ENCODE data around the gene EPAS1.

The EPAS1 gene

GRCh38 chr2:46296840-46297545 is at the start of gene EPAS1:
TSS of gene EPAS1 (plus strand) at chr2:46297407. CDS start at chr2:46297912, 505 bp downstream.
- DNase-seq (ENCODE audit: extremely low read depth, low read depth) = peak; percentile 72
- TF ChIP-seq CTCF (IDR thresholded peaks at IDR 0.05; ENCODE audit: low read depth, low read length) = no peak

GRCh38 chr2:46248171-46248570 is 49.0 kb upstream of the EPAS1 start:
- no peak for DNase-seq (ENCODE audit: extremely low read depth, low read depth)

GRCh38 chr2:46249654-46250053 is 47.6 kb upstream of the EPAS1 start:
- TF ChIP-seq CTCF (IDR thresholded peaks at IDR 0.05; ENCODE audit: low read depth, low read length) = no peak
- no peak for DNase-seq (ENCODE audit: extremely low read depth, low read depth)

More at GRCh38 chr2:46248171-46248570, 49.0 kb upstream of the EPAS1 start:
- TF ChIP-seq CTCF (IDR thresholded peaks at IDR 0.05; ENCODE audit: low read depth, low read length) = no peak

GRCh38 chr2:46252891-46253659 is 44.1 kb upstream of the EPAS1 start:
- DNase-seq (ENCODE audit: extremely low read depth, low read depth) = no peak
- TF ChIP-seq CTCF (IDR thresholded peaks at IDR 0.05; ENCODE audit: low read depth, low read length) = no peak

GRCh38 chr2:46254474-46254873 is 42.7 kb upstream of the EPAS1 start:
- TF ChIP-seq CTCF (IDR thresholded peaks at IDR 0.05; ENCODE audit: low read depth, low read length) = no peak
- DNase-seq (ENCODE audit: extremely low read depth, low read depth) = no peak

- TF ChIP-seq CTCF (IDR thresholded peaks at IDR 0.05; ENCODE audit: low read depth, low read length) = no peak
- DNase-seq (ENCODE audit: extremely low read depth, low read depth) = no peak
Measured at GRCh38 chr2:46256563-46257142, 40.6 kb upstream of the EPAS1 start.

GRCh38 chr2:46257476-46257875 is 39.7 kb upstream of the EPAS1 start:
- TF ChIP-seq CTCF (IDR thresholded peaks at IDR 0.05; ENCODE audit: low read depth, low read length) = no peak

More at GRCh38 chr2:46257476-46257875, 39.7 kb upstream of the EPAS1 start:
- no peak for DNase-seq (ENCODE audit: extremely low read depth, low read depth)

All from AG09319 (cell line).